Smooth muscle cell (in vitro differentiated cells): ENCODE measurements around the gene NIPAL3. TPM values are rescaled to one million over a fixed set of nuclear protein-coding genes. Genes with fewer than 3 reads are reported as not detected.

ENCODE experiments used
- DNase-seq: peaks from one replicate; lab custom pipeline; 2025; ENCODE audit not compliant: unreplicated experiment; lab: John Stamatoyannopoulos, UW
- H2AFZ ChIP-seq: fragments of 200-600 bp; sonication (generic); 2 replicates; pipeline ENCODE4 v1.6.0; 2016; ENCODE audit warnings: antibody characterized with exemption, low read depth, mild to moderate bottlenecking
- H3F3A ChIP-seq: fragments of 200-600 bp; sonication (generic); 2 replicates; pipeline ENCODE4 v1.6.0; 2017; ENCODE audit warnings: antibody characterized with exemption, low read depth
- H3K27ac ChIP-seq: fragments of 200-600 bp; sonication (generic); 2 replicates; pipeline ENCODE4 v1.5.1; 2016; ENCODE audit warnings: low read depth, mild to moderate bottlenecking
- H3K27me3 ChIP-seq: fragments of 200-600 bp; sonication (generic); 2 replicates; pipeline ENCODE4 v1.6.1; 2016; ENCODE audit warnings: low read depth, mild to moderate bottlenecking
- H3K36me3 ChIP-seq: fragments of 200-600 bp; sonication (generic); 2 replicates; pipeline ENCODE4 v1.5.1; 2016; ENCODE audit warnings: low read depth
- H3K4me1 ChIP-seq: fragments of 200-600 bp; sonication (generic); 2 replicates; pipeline ENCODE4 v1.5.1; 2016; ENCODE audit warnings: low read depth
- H3K4me2 ChIP-seq: fragments of 200-600 bp; sonication (generic); 2 replicates; pipeline ENCODE4 v1.6.0; 2016; ENCODE audit warnings: mild to moderate bottlenecking
- H3K4me3 ChIP-seq: fragments of 200-600 bp; sonication (generic); 2 replicates; pipeline ENCODE4 v1.5.1; 2016; ENCODE audit warnings: mild to moderate bottlenecking
- H3K79me2 ChIP-seq: fragments of 200-600 bp; sonication (generic); 2 replicates; pipeline ENCODE4 v1.6.0; 2016; ENCODE audit warnings: low read depth, mild to moderate bottlenecking
- H3K9ac ChIP-seq: fragments of 200-600 bp; sonication (generic); 2 replicates; pipeline ENCODE4 v1.6.0; 2016; ENCODE audit warnings: low read depth
- H3K9me3 ChIP-seq: fragments of 200-600 bp; sonication (generic); replicated peaks from 2 replicates; pipeline ENCODE4 v1.5.1; 2016; ENCODE audit warnings: low read depth
- H4K20me1 ChIP-seq: fragments of 200-600 bp; sonication (generic); 2 replicates; pipeline ENCODE4 v1.6.0; 2016; ENCODE audit warnings: low read depth
- CTCF ChIP-seq: fragments of 200-600 bp; sonication (generic); IDR thresholded peaks from 2 replicates; pipeline ENCODE4 v1.5.1; 2017; ENCODE audit warnings: borderline replicate concordance, mild to moderate bottlenecking, antibody characterized with exemption; ENCODE audit not compliant: insufficient read depth, poor library complexity, severe bottlenecking
- WGBS: methylation state at CpG from one replicate; pipeline ENCODE4 v1.1.7; 2016; ENCODE audit warnings: low lambda C conversion rate; 5-methylcytosine and 5-hydroxymethylcytosine counted together
- polyA plus RNA-seq: library from polyadenylated mRNA; unstranded; fragments of >200 nt; fragmentation: Nextera tagmentation; extraction: Ambion mirVana; gene quantifications from 2 replicates; pipeline ENCODE4 v1.2.1, GENCODE V29; 2016
- total RNA-seq: library from RNA; depleted of rRNA; stranded (reverse); fragments of >200 nt; gene quantifications from 2 replicates; pipeline ENCODE4 v1.2.3, GENCODE V29; 2014

The NIPAL3 gene
- total and polyA plus RNA-seq, 2 experiments from 2014 or later, result 9.3 to 22.5 TPM

- Histone ChIP-seq H3K4me3 (no peak overlapping the region), H3K9ac (no peak overlapping the region), H3K4me1 (no peaks in the 10 kb centered on the region), H3K36me3 (no peaks in the 10 kb centered on the region), H2AFZ (no peak overlapping the region), H3K4me2 (no peak overlapping the region), H3K27me3 (no peaks in the 10 kb centered on the region), H3F3A (no peaks in the 10 kb centered on the region), H4K20me1 (no peaks in the 10 kb centered on the region), H3K9me3 (no peaks in the 10 kb centered on the region), H3K27ac (no peak overlapping the region), H3K79me2 (no peaks in the 10 kb centered on the region)
- 48% methylated on average over 9 of the region's 9 CpGs for WGBS
- DNase-seq, result no peak
- TF ChIP-seq CTCF, result no peak
Observed at GRCh38 chr1:24438423-24438901, 22.9 kb downstream of the NIPAL3 start.

GRCh38 chr1:24440436-24440835 lies 24.8 kb downstream of the NIPAL3 start:
- H3K36me3 ChIP-seq, result no peaks in the 10 kb centered on the region
- DNase-seq, result no peak
- H3K27ac ChIP-seq, result no peak overlapping the region
- no peaks in the 10 kb centered on the region for H3K79me2 ChIP-seq
- no peak for TF ChIP-seq CTCF
- H3K4me3 ChIP-seq, result no peak overlapping the region
- no peaks in the 10 kb centered on the region for H3F3A ChIP-seq
- no peaks in the 10 kb centered on the region for H3K4me1 ChIP-seq
- no peaks in the 10 kb centered on the region for H3K27me3 ChIP-seq
- H4K20me1 ChIP-seq, result no peaks in the 10 kb centered on the region
- no peaks in the 10 kb centered on the region for H3K9me3 ChIP-seq
- H3K4me2 ChIP-seq, result no peak overlapping the region
- no peak overlapping the region for H2AFZ ChIP-seq
- 91% methylated on average over 2 of the region's 2 CpGs for WGBS
- no peak overlapping the region for H3K9ac ChIP-seq

DNA sequence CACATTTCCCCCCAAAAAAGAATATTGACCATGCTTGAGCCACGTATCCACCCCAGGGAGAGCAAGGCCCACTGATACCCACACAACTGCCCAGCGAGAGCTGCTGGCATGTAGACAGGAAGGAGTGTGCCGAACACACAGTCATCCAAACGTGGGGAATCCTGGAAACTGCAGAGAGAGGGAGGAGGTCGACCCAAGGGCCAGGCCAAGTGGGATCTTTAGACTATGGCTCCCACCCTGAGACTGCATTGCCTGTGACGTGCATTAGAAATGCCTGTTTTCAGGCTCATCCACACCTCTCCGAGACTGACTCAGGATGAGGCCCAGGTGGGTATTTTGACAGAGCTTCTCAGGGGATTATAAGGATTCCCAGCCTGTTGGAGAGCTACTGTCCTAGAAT lies 25.9 kb downstream of the NIPAL3 start:
- no peaks in the 10 kb centered on the region for H3K36me3 ChIP-seq
- no peaks in the 10 kb centered on the region for H3K27me3 ChIP-seq
- no peaks in the 10 kb centered on the region for H3K9me3 ChIP-seq
- no peak overlapping the region for H3K27ac ChIP-seq
- no peaks in the 10 kb centered on the region for H3F3A ChIP-seq
- no peak overlapping the region for H2AFZ ChIP-seq
- no peak overlapping the region for H3K4me3 ChIP-seq
- DNase-seq, result no peak
- no peaks in the 10 kb centered on the region for H3K4me1 ChIP-seq
- H3K79me2 ChIP-seq, result no peaks in the 10 kb centered on the region
- H3K4me2 ChIP-seq, result no peak overlapping the region
- H4K20me1 ChIP-seq, result no peaks in the 10 kb centered on the region
- no peak overlapping the region for H3K9ac ChIP-seq
- 91% methylated on average over 7 of the region's 7 CpGs for WGBS
- no peak for TF ChIP-seq CTCF

DNA sequence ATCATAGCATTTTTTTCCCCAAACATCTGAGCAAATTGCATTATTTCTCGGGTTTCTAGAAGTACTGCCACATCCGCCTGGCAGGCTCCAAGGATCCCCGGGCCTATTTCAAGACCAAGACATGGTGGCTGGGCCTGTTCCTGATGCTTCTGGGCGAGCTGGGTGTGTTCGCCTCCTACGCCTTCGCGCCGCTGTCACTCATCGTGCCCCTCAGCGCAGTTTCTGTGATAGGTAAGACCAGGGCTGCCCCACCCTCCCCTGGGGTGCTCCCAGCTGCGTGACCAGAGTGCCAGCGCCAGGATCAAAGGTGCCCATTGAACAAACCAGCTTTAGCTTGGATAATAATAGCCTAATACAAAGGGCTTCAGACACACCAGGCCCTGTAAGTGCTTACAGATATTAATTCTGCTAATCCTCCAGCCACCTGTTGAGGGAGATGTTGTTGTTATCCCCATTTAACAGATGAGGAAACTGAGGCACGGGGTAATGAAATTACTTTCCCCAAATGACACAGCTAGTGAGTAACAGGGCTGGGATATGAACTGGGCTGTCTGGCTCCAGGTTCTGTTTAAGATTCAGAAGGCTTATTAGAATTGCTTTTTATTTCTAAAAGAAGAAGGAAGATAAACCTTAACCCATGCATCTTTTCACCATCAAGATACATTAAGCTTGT lies 26.5 kb downstream of the NIPAL3 start:
- H3F3A ChIP-seq, result no peaks in the 10 kb centered on the region
- H3K79me2 ChIP-seq, result no peaks in the 10 kb centered on the region
- no peaks in the 10 kb centered on the region for H4K20me1 ChIP-seq
- H3K4me1 ChIP-seq, result no peaks in the 10 kb centered on the region
- TF ChIP-seq CTCF, result no peak
- no peak overlapping the region for H3K9ac ChIP-seq
- H2AFZ ChIP-seq, result no peak overlapping the region
- H3K4me2 ChIP-seq, result no peak overlapping the region
- H3K9me3 ChIP-seq, result no peaks in the 10 kb centered on the region
- no peak for DNase-seq
- 98% methylated on average over 14 of the region's 14 CpGs for WGBS
- H3K4me3 ChIP-seq, result no peak overlapping the region
- no peaks in the 10 kb centered on the region for H3K36me3 ChIP-seq
- H3K27me3 ChIP-seq, result no peaks in the 10 kb centered on the region
- no peak overlapping the region for H3K27ac ChIP-seq
